Measurements from ENCODE around the gene AGBL4. TPM values are rescaled to one million over a fixed set of nuclear protein-coding genes. Genes with fewer than 3 reads are reported as not detected.

The AGBL4 gene
- total RNA-seq, 1 donor from 2014 or later = not detected

DNA sequence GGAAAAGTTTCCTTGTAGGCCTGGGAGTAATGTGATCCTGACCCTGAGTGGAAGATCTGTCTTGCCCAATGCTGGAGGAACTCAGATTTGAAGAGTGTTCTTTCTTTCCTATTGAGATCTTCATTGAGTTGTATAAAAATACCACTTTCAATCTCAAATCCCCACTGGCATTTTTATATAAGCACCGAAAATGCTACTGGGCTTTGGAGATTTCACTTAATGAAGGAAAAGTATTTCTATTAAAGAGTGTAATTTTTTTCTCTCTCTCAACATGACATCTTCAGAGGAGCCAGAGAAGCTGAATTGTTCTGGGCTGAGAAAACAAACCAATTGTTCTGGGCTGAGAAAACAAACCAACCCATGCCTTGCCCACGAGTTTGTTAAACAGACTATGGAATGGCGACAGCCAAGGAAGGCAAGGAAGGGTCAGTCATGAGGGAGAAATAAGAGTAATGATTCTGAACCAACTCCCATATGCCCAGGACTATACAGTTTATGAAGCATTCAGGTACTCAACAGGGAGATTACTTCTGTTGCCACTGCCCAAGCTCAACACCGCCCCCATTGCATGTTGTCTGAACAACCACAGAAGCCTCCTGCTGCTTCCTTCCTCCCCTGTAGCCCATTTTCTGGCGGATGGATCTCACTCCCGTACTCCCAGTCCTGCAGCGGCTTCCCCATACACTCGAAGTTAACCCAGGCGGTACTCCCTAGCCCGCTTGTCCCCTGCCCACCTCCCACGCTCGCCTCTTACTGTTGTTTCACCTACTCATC is 1350.2 kb downstream of the AGBL4 start:
- intact Hi-C loops (cut with micrococcal nuclease) = no loop called here

DNA sequence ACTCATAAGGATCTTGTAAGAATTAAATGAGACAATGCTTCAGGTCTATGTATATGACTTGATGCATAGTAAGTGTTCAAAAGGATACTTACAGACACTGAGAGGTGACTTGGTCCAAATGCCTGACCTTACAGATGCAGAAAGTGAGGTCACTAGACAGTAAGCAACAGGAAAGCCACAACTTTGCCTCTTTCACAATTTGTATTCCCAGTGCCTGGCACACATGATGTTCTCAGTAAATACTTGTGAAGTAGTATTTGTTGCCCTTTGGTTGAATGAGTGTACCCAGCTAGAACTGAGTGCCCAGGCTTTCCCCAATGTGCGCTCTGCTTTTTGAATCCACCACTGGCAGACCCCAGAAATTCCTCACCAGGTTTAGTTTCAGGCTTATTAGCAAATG is 1352.2 kb downstream of the AGBL4 start:
- intact Hi-C loops (cut with micrococcal nuclease) = no loop called here

DNA sequence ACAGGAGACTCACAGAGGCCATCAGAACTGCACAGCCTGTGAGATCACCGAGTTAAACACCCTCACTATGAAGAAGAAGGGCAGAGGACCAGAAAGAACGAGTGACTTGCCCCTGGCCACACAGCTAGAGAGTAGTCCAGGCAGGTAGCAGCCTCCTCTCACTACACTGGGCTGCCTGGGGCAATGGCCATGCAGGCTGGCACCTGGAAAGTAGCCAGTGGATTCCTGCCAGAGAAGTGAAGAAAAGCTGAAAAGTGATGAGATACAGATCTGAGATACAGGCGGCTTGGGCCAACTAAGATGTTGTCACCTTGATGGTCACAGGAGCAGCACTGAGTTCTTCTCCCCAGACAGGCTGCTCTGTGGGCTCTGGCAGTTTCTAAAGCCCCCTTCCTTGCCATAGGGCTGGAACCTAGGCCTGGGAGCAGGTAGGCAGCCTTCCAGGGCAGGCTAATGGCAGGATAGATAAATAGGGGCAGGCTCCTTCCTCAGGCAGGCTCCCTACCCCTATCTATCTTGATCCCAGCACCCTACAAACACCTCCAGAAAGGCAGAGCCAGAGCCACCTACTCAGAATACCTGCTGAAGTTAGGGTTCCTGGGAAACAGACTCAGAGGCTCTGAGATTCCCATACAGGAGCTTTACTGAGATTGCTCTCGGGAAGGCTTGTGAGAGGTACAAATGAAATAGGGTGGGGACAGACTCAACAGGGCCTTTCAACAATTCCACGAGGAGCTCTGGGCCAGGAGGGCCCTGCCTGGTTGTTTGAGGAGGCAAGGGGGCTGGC is 1353.3 kb downstream of the AGBL4 start:
- intact Hi-C loops (cut with micrococcal nuclease) = no loop called here

DNA sequence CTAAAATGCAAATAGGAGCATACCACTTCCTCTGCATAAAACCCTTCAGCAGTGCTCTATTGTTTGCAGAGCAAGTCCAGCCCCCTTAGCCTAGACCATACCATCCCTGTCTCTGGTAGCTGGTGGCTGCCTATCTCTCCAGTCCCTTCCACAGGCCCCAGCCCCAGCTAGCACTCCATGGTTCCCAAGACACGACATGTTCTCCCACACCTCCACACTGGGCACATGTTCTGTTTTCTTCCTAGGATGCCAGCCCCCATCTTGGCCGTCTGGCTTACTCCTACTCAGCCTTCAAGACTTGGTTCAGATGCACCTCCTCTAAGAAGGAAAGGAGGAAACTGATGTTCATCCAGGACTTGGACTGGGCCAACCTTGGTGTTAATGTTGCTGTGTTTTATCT is 1355.4 kb downstream of the AGBL4 start:
- intact Hi-C loops (cut with micrococcal nuclease) = no loop called here

DNA sequence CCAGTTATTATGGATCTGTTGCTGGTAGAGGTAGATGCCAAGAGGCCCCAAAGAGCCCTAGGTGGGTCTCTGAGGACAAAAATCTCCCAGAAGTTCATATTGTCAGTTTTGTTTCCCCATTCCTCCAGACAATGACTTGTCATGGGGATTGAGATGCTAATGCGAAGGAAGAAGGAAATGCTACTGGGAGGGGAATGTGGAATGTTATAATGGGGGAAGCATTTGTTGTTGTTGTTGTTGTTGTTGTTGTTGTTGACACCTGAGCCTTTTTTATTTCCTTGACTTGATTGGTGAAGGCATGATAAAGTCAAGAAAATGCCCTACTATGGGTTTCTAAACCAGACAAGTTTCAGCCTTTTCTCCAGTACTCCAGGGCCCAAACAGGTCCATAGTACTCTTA is 1356.0 kb downstream of the AGBL4 start:
- intact Hi-C loops (cut with micrococcal nuclease) = no loop called here

DNA sequence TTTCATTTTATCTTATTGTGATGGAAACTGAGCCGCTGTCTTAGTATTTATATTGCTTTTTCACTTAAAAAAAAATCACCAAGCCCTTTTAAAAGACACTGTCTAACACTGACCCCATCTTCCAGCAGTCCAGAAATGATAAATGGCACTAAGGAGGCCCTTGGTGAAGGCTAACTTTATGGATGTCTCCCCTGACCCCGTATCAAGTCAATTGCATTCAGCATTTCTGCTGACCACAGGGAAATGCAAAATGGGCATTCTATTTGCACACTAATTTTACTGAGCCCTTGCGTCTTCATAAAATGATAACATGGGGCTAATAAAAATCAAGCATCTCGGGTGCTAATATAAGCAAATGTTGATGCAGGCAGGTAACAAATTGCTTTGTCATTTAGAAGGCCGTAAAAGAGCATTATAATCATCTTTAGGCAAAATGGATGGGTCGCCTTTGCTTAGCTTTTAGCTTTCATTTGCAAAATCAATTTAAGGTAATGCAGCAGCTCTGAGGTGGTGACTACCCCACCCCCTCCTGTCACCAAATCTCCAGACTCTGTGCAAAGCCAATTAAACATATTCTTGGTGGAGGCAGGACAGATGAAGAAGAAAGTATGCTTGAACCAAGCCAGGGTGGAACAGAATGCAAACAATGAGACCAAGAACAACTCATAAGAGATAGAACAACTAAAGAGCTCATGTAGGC is 1357.9 kb downstream of the AGBL4 start:
- intact Hi-C loops (cut with micrococcal nuclease) = no loop called here

DNA sequence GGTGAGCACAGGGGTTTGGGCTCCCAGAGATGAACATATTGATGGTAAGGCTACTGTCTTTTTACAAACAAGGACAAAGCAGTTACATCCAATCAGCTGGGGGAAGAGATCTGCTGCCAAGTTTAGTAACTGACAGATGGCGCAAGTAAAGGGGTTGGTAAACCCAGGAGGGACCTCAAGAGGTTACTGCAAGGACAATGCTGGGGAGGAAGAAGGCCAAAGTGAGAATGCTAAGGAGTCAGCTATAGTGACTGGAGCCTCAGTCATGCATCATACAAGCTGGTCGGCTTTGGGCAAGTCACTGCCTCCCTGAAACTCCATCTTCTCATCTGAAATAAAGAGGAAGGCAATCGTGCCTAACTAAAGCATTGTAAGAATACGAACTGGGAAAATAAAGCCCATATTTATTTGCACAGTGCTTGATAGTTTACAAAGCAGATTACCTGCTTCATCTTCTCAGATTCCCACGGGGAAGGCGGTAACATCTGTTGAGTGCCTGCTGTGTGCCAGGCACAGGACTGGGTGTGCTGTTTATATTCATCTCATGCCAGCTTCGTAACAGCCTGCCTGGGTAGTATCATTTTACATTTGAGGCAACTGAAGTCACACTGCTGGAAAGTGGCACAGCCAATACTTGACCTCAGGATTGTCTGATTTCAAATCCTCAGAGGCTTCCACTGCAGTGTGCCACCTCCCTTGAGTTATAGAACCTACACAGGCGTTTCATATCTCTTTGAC is 1361.9 kb downstream of the AGBL4 start:
- intact Hi-C loops (cut with micrococcal nuclease) = no loop called here

DNA sequence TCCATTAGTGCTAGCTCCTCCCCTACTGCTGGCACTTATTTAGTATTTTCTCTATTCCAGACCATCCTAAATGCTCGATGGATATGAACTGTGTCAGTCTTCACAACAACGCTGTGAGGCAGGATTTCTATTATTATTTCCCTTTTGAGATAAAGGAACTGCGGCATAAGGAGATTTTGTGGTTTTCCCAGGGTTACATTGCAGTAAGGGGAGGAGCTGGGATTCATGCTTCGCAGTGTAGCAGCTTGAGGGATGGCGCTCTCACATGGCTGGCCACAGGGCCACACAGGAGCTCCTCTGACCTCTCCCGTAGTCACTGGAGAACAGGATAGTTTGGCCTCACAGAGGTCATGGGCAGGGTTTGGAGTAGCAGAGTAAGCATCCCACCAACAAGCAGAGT is 1364.0 kb downstream of the AGBL4 start:
- intact Hi-C loops (cut with micrococcal nuclease) = no loop called here

DNA sequence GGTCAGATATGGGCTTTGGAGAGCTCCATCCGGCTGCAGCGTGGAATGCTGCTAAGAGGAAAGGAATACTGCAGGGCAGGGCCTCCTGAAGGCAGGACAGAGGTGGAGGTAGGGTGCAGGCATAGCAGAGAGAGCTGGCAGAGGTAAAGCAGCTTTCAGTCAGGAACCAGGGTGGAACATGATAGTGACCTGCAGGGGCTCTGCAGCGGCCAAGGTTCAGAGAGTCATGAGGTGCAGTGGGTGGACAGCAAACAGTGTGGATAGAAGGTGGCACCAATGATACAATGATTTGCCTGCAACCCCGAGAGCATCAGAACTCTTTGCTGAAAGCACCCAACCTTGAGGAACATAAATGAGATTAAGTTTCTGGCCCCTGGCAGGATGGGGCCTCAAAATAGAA is 1366.3 kb downstream of the AGBL4 start:
- intact Hi-C loops (cut with micrococcal nuclease) = no loop called here

DNA sequence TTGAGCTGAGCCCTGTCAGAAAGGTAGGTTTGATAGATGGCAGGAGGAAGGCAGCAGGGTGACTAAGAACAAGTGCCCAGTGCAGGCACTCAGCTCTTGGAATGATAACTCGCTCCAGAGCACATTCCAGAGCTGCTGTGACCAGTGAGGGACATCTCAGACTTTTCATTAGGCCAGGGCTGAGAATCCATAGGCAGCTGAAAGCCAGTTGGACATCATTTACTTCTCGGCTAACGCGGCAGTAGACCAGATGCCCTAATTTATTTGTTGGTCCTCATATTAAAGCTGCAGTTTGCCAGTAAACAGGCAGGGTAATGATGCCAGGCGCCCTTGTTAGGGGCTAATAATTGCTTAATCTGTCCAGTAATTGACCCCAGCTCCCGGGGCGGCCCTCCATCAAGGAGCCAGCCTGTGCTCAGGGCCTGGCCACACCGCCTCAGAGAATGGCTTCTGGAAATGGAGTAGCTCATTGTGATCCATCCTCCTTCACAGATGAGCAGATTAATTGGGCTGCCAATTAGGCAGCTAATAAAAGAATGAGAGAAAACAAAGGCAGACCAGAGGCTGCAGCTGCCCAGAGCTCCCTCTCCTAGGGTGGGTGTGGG is 1369.0 kb downstream of the AGBL4 start:
- intact Hi-C loops (cut with micrococcal nuclease) = no loop called here

DNA sequence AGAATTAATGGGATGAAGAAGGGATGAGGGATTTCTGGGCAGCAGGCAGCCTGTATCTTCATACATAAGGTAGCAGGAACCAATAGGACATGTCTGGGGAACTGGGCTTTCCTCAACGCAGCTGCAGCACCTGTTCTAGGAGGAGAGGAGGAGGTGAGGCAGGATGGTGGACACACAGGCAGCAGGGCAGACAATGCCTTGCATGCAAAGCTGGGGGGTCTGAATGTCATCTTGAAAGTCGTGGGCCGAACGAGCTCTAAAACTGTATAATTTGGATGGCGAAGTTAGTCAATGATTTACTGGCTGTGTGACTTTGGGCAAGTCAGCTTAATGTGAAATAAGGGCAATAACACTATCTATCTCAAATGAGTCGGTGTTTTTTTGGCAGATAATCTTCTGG is 1371.4 kb downstream of the AGBL4 start:
- intact Hi-C loops (cut with micrococcal nuclease) = no loop called here

DNA sequence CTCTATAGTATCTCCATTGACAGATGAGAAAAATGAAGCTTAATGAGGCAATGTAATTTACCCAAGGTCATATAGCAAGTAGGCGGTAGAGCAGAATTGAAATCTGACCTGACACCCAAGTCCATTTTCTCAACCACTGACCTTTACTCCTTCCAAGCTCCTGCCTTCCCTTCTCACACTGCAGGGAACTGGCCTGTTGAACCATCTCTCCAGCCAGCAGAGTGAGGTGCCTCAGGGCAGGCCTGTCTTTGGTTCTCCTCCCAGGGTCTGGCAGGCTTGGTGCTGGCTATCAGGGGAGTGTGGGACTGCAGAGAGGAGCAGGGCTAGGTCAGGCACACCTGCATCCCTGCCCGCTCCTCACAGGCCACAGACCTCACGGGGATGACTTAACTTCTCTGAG is 1373.9 kb downstream of the AGBL4 start:
- intact Hi-C loops (cut with micrococcal nuclease) = no loop called here

DNA sequence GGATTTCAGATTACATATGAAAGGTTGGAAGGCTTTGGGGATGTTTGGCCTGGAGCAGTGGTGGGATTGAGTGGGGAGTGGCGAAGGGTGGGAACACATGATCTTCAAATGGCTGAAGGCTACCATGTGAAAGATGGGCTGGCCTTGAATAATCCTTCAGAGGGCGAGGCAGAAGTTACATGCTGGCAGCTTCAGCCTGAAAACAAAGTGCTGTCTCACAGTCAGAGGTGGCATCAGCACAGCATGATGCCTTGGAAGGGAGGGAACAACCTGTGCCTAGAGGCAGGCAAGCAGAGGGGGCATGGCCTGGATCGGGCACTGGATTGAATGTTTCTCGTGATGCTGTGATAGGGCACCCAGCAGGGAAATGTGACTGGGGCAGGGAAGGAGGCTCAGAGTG is 1377.9 kb downstream of the AGBL4 start:
- intact Hi-C loops (cut with micrococcal nuclease) = no loop called here

DNA sequence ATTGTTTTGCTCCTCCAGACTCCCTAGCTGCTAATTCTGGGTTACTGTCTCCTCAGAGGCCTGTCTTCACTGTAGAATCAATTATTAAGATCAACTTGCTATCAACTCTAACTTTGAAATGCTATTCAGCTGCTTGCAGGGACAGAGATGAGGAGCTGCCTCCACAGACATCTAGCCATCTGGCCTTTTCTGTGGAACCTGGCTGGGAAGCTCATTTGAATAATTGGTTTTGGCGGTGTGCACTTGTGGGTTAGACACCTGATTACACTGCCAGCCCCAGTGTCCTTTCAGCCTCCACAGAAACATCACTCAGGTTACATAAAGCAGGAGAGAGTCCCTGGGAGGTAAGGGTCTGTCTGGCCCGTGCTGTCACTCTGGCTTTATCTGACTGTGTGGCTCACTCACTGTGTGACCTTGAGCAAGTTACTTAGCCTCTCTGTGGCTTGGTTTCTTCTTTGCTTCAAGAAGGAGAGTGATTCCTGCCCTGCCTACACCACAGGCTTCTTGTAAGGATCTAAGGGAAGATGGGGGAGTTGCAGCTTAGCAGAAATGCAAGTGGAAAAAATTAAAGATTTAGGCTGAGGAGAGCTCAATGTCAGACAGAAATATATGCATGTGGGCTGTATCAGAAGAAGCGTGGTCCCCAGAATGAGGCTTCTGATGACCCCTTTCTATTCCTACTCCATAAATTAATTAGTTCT is 1378.7 kb downstream of the AGBL4 start:
- intact Hi-C loops (cut with micrococcal nuclease) = no loop called here

DNA sequence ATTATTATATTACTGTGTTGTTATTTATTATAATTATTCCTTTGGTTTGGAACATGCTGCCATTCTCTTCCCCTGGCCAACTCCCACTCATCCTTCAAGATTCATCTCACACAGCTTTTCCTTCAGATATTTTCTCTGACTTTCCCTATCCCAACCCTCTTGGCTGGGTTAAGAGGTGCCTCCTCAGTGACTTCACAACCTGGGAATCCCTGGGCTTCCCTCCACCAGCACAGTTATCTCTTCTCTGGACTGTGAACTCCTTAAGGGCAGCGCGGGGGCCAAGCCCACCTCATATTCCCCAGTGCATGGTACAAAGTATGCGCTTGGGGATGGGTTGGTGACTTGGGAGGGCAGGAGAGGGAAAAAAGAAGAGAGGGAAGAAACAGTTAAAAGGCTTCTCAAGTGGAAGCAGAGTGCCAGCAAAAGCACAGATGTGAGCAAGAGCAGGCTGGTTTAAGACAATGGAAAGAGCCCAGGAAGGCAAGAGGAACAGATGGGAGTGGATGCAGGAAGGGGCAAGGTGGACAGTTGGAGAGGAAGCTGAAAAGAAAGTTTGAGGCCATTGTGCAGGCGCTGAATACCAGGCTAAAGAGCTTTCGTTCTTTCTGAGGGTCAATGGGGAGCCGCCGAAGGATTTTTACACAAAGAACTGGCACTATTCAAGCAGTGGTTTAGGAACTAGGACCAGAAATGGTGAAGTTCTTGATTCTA is 1379.4 kb downstream of the AGBL4 start:
- intact Hi-C loops (cut with micrococcal nuclease) = no loop called here

DNA sequence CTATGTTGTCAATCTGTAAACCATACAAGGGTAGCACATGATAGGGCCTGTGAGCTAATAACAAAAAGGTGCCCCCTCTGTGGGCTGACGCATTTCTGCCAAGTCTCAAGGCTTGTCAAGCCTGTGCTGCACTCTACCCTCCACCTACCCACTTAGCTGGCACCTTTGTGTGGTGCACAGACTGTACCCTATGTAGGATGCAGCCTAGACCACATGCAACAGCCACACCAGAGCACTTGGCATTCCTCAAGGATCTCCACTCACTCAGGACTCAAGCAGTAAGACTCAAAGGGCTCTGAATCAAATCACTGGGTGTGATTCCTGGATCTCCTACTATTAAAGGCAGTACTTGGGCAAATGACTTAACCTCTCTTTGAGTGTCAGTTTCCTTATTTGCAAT is 1380.6 kb downstream of the AGBL4 start:
- intact Hi-C loops (cut with micrococcal nuclease) = no loop called here

DNA sequence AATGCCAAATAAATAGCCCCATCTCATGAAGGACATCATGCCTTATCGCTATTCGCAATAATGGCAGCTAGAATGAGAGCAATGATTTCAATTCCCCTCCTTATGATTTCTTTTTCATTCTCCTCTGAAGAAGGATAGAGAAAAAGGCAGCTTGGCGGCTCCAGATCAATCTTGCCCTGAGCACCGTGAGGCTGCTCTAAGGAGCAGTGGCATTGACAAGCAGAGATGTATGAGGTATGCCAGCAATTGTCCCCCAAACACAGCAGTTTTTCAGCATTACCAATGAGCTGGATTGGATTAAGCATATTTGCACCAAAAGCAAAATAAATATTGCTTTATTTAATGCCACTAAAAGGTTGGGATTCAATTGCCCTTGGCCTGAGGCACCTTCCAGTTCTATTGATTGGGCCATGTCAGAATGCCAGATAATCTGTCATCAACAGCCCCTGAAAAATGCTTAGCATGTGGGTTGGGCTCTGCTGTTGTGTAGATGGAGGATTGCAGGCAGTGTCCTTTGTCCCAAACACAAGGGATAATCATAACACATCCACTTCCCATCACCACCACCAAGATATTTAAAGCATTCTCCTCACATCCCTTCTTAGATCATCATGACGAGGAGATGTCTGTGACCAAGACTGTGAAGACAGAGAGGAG is 1382.8 kb downstream of the AGBL4 start:
- intact Hi-C loops (cut with micrococcal nuclease) = no loop called here

DNA sequence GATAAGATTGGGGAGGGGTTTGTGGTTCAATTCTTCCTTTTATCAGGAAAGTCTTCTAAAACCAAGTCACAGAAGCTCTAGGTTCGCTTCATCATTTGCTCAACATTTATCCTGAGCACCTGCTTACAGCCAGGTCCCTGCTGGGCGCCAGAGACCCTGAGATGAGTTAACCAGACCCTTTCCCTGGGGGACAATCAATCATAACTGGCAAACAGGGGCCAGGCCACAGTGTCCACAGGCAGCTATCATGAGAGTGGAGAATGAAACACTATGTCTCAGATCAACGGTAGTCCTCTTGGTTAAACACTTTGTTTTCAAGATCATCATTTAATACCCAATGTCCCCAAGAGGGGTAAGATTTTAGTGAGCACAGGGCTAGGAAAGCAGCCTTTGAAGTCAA is 1393.9 kb downstream of the AGBL4 start:
- intact Hi-C loops (cut with micrococcal nuclease) = no loop called here

DNA sequence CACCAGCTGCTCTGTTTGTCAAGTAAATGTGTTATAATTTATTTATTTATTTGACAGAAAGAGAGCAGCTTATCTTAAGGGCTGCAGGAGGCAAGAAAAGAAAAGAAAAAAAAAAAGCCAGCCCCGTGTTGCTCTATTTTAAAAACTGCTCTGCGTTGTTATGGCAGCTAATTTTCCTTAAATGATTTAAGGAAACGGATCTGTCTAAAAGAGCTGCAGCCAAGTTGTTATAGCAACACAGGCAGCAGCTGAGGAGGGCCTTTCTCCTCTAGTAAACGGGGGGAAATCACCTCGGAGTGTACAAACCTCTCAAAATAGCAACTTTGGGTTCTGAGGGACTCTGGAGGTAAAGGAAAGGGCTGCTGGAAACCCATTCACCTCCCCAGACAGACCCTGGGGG is 1396.3 kb downstream of the AGBL4 start:
- intact Hi-C loops (cut with micrococcal nuclease) = no loop called here
